Panc1 (cell line): ENCODE measurements around the gene TSPAN31. TPM values are rescaled to one million over a fixed set of nuclear protein-coding genes. Genes with fewer than 3 reads are reported as not detected.

Source experiments
- ATAC-seq: fragments of 200-7000 bp; cut with Tn5 transposase; 2 replicates; pipeline ENCODE4 v1.9.1; 2020; ENCODE audit warnings: mild to moderate bottlenecking, moderate library complexity
- BruUV-seq: library from RNA; stranded (reverse); fragments of 400-500 nt; replicated peaks from 2 replicates; lab custom pipeline; 2021; lab: Mats Ljungman, UMichigan
- CTCF ChIA-PET: fragments of 300-600 bp; sonication (Branson Sonifier 250); formaldehyde crosslinking; loops from one replicate; lab custom pipeline; 2022; ENCODE audit warnings: antibody characterized with exemption; lab: Charles Lee
- POLR2A ChIA-PET: fragments of 300-600 bp; sonication (Branson Sonifier 250); formaldehyde crosslinking; loops from one replicate; lab custom pipeline; 2022; ENCODE audit warnings: antibody characterized with exemption; lab: Charles Lee
- DNase-seq: peaks from one replicate; pipeline ENCODE4 v3.0.0-alpha.2; 2010; ENCODE audit warnings: low read depth, low spot score
- H3K27ac ChIP-seq: 2 replicates; pipeline ENCODE4 v1.5.1; 2011; ENCODE audit warnings: mild to moderate bottlenecking, low read length, inconsistent platforms
- H3K27me3 ChIP-seq: fragments of 200-500 bp; sonication (Bioruptor generic); 2 replicates; pipeline ENCODE4 v1.6.0; 2014; ENCODE audit warnings: low read length, inconsistent platforms; ENCODE audit not compliant: control insufficient read depth, insufficient read depth
- H3K36me3 ChIP-seq: fragments of 200-500 bp; sonication (Bioruptor generic); 2 replicates; pipeline ENCODE4 v1.5.1; 2014; ENCODE audit warnings: inconsistent platforms, mild to moderate bottlenecking, low read length, moderate library complexity; ENCODE audit not compliant: control insufficient read depth, insufficient read depth
- H3K4me1 ChIP-seq: 2 replicates; pipeline ENCODE4 v1.5.1; 2011; ENCODE audit warnings: inconsistent platforms, mild to moderate bottlenecking, low read length, moderate library complexity; ENCODE audit not compliant: control insufficient read depth, insufficient read depth
- H3K4me3 ChIP-seq, 2 experiments: 2 replicates each; pipeline ENCODE4 v1.5.1; 2011 to 2012; ENCODE audit warnings: low read depth in 2 of 2, low read length in 2 of 2, mild to moderate bottlenecking in 2 of 2, inconsistent platforms in 1 of 2, moderate library complexity in 1 of 2
- H3K9me3 ChIP-seq: fragments of 200-500 bp; sonication (Bioruptor generic); 2 replicates; pipeline ENCODE4 v1.5.1; 2014; ENCODE audit warnings: low read depth, mild to moderate bottlenecking, inconsistent platforms, low read length, moderate library complexity; ENCODE audit not compliant: control insufficient read depth, insufficient read depth
- CTCF ChIP-seq: fragments of 450-650 bp; IDR thresholded peaks from 2 replicates; pipeline ENCODE4 v1.5.1; 2017; ENCODE audit warnings: mild to moderate bottlenecking
- POLR2AphosphoS5 ChIP-seq: IDR thresholded peaks from 2 replicates; pipeline ENCODE4 v1.6.1; 2012; ENCODE audit warnings: mild to moderate bottlenecking, low read depth, low read length, moderate library complexity
- REST ChIP-seq, 2 experiments: IDR thresholded peaks; 2 replicates each; pipeline ENCODE4 v1.6.1; 2011 to 2012; ENCODE audit warnings: low read depth in 2 of 2, control low read depth in 1 of 2, low read length in 1 of 2, mild to moderate bottlenecking in 1 of 2, moderate library complexity in 1 of 2; ENCODE audit not compliant: insufficient read depth in 1 of 2
- SIN3A ChIP-seq: IDR thresholded peaks from 2 replicates; pipeline ENCODE4 v1.6.1; 2012; ENCODE audit warnings: low read depth, mild to moderate bottlenecking, low read length, moderate library complexity, borderline replicate concordance; ENCODE audit not compliant: insufficient read depth
- TCF7L2 ChIP-seq: IDR thresholded peaks from 2 replicates; pipeline ENCODE4 v1.6.1; 2011; ENCODE audit warnings: mild to moderate bottlenecking, low read depth, low read length, inconsistent platforms
- in situ Hi-C: cut with HindIII; loops from 2 replicates; pipeline ENCODE4 v1.10.0; 2016; ENCODE audit warnings: low sequenced_read_pairs, low pct_unique_long_range_greater_than_20kb
- intact Hi-C: fragments of 100-400 bp; cut with micrococcal nuclease; formaldehyde crosslinking; loops from one replicate; pipeline ENCODE4 v1.10.0; 2022; ENCODE audit not compliant: unreplicated experiment
- total RNA-seq: library from RNA; stranded (reverse); gene quantifications from one replicate; pipeline ENCODE4 v1.2.1, GENCODE V29; 2021; ENCODE audit not compliant: unreplicated experiment

The TSPAN31 gene
- total RNA-seq, 1 experiment from 2014 or later, result 17.5 TPM

GRCh38 chr12:57715786-57716185 lies 29.1 kb upstream of the TSPAN31 start:
- H3K36me3 ChIP-seq, result no peaks in the 10 kb centered on the region; the same call in 1 of the 2 replicates
- H3K27ac ChIP-seq, result no peak overlapping the region
- intact Hi-C loops (no loop called here), in situ Hi-C loops (no loop called here)
- DNase-seq (no peak), ATAC-seq (no peak)
- TF ChIP-seq REST (IDR thresholded peaks at IDR 0.05; ENCODE audit: insufficient read depth in 1 of 2, low read depth in 2 of 2, low read length in 1 of 2) (no peak), SIN3A (no peak), CTCF (no peak), POLR2AphosphoS5 (no peak), TCF7L2 (no peak)
- no TSS peak for BruUV-seq
- H3K9me3 ChIP-seq, result no peaks in the 10 kb centered on the region
- ChIA-PET POLR2A (no interaction called here), CTCF (no interaction called here)
- no peak overlapping the region for H3K4me3 ChIP-seq
- no peaks in the 10 kb centered on the region for H3K27me3 ChIP-seq
- no peaks in the 10 kb centered on the region for H3K4me1 ChIP-seq

- no peak for DNase-seq
- ChIA-PET CTCF (no interaction called here), POLR2A (no interaction called here)
- ATAC-seq, result no peak
- Histone ChIP-seq H3K4me3 (no peak overlapping the region), H3K27me3 (no peaks in the 10 kb centered on the region), H3K9me3 (no peaks in the 10 kb centered on the region), H3K27ac (no peak overlapping the region), H3K4me1 (no peaks in the 10 kb centered on the region), H3K36me3 (no peaks in the 10 kb centered on the region; the same call in 1 of the 2 replicates)
- intact Hi-C loops, result no loop called here
- BruUV-seq, result no TSS peak
- in situ Hi-C loops, result no loop called here
- TF ChIP-seq TCF7L2, result no peak
- TF ChIP-seq CTCF, result no peak
- no peak for TF ChIP-seq SIN3A
- TF ChIP-seq REST (IDR thresholded peaks at IDR 0.05; ENCODE audit: insufficient read depth in 1 of 2, low read depth in 2 of 2, low read length in 1 of 2), result no peak
- no peak for TF ChIP-seq POLR2AphosphoS5
Measured at GRCh38 chr12:57716305-57716704, 28.5 kb upstream of the TSPAN31 start.
